Left ventricle myocardium inferior (tissue), 1 donor: Measurements from ENCODE around the gene ALPG. TPM values are rescaled to one million over a fixed set of nuclear protein-coding genes. Genes with fewer than 3 reads are reported as not detected.
"Not testable (repeated sequence)": the region's sequence is repeated elsewhere in the genome, so short reads cannot be mapped to it uniquely, and the experiment has no call there.

Source experiments
- DNase-seq: peaks from one replicate; pipeline ENCODE4 v3.0.0-alpha.2; 2020
- H3K27ac ChIP-seq: fragments of 200-600 bp; replicated peaks from 2 replicates; pipeline ENCODE4 v1.8.0; 2021
- H3K27me3 ChIP-seq: fragments of 200-600 bp; 2 replicates; pipeline ENCODE4 v1.8.0; 2021; ENCODE audit warnings: low read depth
- H3K36me3 ChIP-seq: fragments of 200-600 bp; 2 replicates; pipeline ENCODE4 v1.8.0; 2021
- H3K4me1 ChIP-seq: fragments of 200-600 bp; 2 replicates; pipeline ENCODE4 v1.8.0; 2021
- H3K4me3 ChIP-seq: fragments of 200-600 bp; 2 replicates; pipeline ENCODE4 v1.8.0; 2021; ENCODE audit warnings: mild to moderate bottlenecking, moderate library complexity
- H3K9me3 ChIP-seq: fragments of 200-600 bp; replicated peaks from 2 replicates; pipeline ENCODE4 v1.8.0; 2021
- intact Hi-C: fragments of 100-400 bp; cut with micrococcal nuclease; formaldehyde crosslinking; loops from one replicate; pipeline ENCODE4 v1.11.0; 2022
- total RNA-seq: library from RNA; stranded (reverse); fragmentation: NEBNext Ultra II Directional; extraction: Animal tissue kit (Norgen Biotek cat#: 25700); gene quantifications from one replicate; pipeline ENCODE4 v1.2.1, GENCODE V29; 2021
- TF ChIP-seq, protein P1 (sequence below): fragments of 200-600 bp; IDR thresholded peaks from 2 replicates; pipeline ENCODE4 v1.8.0; 2021; ENCODE audit warnings: antibody characterized with exemption, mild to moderate bottlenecking, borderline replicate concordance
- donor health status: DM: no; HTN: yes; CAD: no; lungs with severe emphysema.

The ALPG gene
- total RNA-seq, 1 donor from 2014 or later: not detected

DNA sequence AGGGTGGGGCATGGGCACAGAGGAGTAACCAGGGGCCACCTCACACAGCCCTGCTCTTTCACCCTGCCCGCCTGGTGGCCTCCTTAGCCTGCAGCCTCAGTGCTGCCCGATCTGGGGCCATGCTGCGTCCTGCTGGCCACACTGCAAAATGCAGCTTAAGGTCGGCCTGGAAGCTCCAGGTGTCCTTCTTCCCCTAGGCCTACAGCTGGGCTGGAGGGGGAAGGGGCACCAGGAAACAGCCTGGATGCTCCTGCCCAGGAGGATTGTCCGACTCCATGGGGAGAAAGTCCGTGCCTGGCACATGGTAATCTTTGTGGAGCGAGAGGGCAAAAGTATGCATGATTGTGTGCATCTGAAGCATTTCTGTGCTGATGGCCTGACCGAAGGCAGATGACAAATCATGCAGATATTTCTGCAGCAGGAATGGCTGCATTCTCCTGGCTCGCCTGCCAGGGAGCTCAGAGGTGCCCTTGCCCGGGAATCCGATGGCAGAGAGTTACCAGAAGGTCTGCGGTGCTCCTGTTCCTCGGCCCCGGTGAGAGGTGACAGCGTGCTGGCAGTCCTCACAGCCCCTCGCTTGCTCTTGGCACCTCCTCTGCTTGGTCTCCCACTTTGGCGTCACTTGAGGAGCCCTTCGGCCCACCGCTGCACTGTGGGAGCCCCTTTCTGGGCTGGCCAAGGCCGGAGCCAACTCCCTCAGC is 40.9 kb upstream of the ALPG start:
- DNase-seq: no peak
- intact Hi-C loops: no loop called here

GRCh38 chr2:232366461-232366860 is 40.2 kb upstream of the ALPG start:
- intact Hi-C loops, DNase-seq: not testable (repeated sequence)

More for the DNA sequence above, 40.9 kb upstream of the ALPG start:
- Histone ChIP-seq H3K9me3 (no peaks in the 10 kb centered on the region), H3K27ac (no peak overlapping the region), H3K4me1 (no peaks in the 10 kb centered on the region), H3K27me3 (peaks cover 24% of the 10 kb centered on the region), H3K4me3 (no peak overlapping the region), H3K36me3 (no peaks in the 10 kb centered on the region)
- TF ChIP-seq, protein P1, sequence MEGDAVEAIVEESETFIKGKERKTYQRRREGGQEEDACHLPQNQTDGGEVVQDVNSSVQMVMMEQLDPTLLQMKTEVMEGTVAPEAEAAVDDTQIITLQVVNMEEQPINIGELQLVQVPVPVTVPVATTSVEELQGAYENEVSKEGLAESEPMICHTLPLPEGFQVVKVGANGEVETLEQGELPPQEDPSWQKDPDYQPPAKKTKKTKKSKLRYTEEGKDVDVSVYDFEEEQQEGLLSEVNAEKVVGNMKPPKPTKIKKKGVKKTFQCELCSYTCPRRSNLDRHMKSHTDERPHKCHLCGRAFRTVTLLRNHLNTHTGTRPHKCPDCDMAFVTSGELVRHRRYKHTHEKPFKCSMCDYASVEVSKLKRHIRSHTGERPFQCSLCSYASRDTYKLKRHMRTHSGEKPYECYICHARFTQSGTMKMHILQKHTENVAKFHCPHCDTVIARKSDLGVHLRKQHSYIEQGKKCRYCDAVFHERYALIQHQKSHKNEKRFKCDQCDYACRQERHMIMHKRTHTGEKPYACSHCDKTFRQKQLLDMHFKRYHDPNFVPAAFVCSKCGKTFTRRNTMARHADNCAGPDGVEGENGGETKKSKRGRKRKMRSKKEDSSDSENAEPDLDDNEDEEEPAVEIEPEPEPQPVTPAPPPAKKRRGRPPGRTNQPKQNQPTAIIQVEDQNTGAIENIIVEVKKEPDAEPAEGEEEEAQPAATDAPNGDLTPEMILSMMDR: peak; percentile 23

GRCh38 chr2:232367016-232367415 is 39.6 kb upstream of the ALPG start:
- Histone ChIP-seq H3K9me3 (no peaks in the 10 kb centered on the region), H3K4me3 (no peak overlapping the region), H3K27ac (no peak overlapping the region), H3K4me1 (no peaks in the 10 kb centered on the region), H3K27me3 (peaks cover 28% of the 10 kb centered on the region), H3K36me3 (no peaks in the 10 kb centered on the region)
- no peak for DNase-seq
- TF ChIP-seq, protein P1: no peak
- intact Hi-C loops: no loop called here

More at GRCh38 chr2:232366461-232366860, 40.2 kb upstream of the ALPG start:
- not testable (repeated sequence) for H3K36me3 ChIP-seq, H3K4me3 ChIP-seq, H3K9me3 ChIP-seq, H3K27ac ChIP-seq, H3K4me1 ChIP-seq
- H3K27me3 ChIP-seq: peaks cover 24% of the 10 kb centered on the region

DNA sequence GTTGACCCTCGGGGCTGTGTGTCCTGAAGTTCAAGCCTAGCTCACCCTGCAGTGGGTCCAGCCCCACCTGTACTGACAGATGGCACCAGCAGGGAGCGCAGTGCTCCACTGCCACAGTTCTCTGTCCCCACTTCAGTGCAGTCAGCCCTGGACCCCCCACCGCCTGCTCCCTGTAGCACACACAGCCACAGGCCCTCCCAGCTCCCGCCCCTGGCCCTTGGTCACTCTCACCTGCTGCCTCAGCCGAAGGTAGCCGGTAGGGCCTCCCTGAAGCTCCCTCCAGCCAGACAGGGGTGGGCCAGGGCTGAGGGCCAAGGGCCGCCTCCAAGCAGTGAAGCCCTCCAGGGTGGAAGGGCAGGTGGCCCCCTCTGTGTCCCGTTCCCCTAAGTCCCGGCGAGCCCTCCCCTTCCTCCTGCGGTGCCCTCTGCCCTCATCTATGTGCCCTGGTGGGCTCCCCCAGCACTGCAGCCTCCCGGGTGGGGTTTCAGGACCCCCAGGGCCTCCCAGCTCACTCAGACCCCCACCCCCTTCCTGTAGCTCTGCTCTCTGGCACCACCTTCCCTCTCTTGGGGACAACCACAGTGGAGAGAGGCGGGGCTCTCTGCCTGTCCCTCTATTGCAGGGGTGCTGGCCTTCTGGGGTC is 38.9 kb upstream of the ALPG start:
- peaks cover 35% of the 10 kb centered on the region for H3K27me3 ChIP-seq
- TF ChIP-seq, protein P1: no peak

GRCh38 chr2:232368311-232368731 is 38.3 kb upstream of the ALPG start:
- Histone ChIP-seq H3K9me3 (no peaks in the 10 kb centered on the region), H3K27me3 (peaks cover 38% of the 10 kb centered on the region), H3K36me3 (no peaks in the 10 kb centered on the region), H3K4me3 (no peak overlapping the region), H3K4me1 (no peaks in the 10 kb centered on the region), H3K27ac (no peak overlapping the region)
- TF ChIP-seq, protein P1: no peak
- DNase-seq: no peak
- intact Hi-C loops: no loop called here

More for the DNA sequence above, 38.9 kb upstream of the ALPG start:
- Histone ChIP-seq H3K4me1 (no peaks in the 10 kb centered on the region), H3K27ac (no peak overlapping the region), H3K9me3 (no peaks in the 10 kb centered on the region), H3K36me3 (no peaks in the 10 kb centered on the region), H3K4me3 (no peak overlapping the region)
- DNase-seq: no peak
- intact Hi-C loops: no loop called here
